ENCODE results near the gene PCED1B.
A peak's percentile ranks its signal among the peaks of the same experiment; 100 is the strongest.

PCED1B gene

DNA sequence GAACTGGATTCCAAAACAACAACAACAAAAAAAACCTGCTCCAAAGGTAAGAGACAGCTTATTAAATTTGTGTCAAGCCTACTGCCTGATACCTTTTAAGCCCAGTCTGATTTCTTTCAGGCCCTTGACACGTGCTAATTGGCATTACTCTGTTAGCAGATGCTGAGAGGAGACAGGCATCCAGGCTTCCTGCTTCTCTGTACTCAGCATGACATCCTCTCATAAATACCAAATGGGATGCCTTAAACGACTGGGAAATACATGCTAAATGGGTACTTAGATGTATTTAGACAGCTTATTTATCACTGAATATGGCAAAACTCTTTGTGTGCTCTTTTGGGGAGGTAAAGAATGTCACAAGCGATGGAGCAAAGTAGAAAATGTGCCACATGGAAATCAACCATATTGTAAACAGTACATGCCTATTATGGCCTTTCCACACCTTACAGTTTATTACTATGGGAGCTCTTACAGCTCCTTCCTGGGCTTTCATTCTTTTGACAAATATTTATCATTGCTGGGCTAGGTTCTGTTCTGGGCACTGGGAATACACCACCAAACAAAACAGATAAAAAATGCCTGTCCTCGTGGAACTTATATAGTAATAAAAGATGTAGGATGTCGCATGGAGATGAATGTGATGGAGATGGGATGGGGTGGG lies 11.5 kb upstream of the PCED1B start:
- DNase-seq (ENCODE audit: low spot score) = no peak

DNA sequence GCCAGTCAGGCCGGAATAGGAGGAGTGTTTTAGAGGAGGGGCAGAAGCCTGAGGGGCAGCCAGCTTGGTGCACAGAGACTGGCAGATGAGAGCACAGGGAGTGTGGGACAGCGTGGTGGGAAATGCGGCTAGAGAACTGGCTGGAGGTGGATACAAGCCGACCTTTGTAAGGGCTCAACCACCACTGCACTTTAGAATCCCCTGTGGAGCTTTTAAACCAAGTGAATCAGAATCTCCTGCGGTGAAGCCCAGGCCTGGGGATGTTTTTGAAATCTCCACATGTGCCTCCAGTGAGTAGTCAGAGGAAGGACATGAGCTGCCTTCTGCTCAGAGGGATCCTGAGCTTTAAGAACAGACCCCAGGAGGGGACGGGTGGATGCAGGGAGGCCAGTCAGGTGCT lies 10.9 kb upstream of the PCED1B start:
- peak; percentile 14 for DNase-seq (ENCODE audit: low spot score)

DNA sequence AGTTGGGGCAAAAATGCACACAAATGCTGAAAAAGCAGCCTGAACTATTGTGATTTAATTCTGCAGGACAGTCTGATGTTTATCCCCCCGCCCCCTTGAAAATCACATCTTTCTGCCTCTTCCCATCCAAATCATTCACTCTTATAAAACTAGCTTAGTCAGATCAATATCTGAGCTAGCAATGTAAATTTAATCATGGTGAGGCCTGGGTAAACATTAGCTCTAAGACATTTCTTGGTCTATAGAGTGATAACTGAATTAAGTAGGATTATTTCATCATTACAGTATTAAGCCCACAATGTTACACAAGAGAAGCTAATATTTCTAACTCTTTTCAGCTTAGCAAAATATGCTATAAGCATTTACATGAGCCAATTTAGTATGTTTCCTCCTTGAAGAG lies 9.1 kb upstream of the PCED1B start:
- no peak for DNase-seq (ENCODE audit: low spot score)

DNA sequence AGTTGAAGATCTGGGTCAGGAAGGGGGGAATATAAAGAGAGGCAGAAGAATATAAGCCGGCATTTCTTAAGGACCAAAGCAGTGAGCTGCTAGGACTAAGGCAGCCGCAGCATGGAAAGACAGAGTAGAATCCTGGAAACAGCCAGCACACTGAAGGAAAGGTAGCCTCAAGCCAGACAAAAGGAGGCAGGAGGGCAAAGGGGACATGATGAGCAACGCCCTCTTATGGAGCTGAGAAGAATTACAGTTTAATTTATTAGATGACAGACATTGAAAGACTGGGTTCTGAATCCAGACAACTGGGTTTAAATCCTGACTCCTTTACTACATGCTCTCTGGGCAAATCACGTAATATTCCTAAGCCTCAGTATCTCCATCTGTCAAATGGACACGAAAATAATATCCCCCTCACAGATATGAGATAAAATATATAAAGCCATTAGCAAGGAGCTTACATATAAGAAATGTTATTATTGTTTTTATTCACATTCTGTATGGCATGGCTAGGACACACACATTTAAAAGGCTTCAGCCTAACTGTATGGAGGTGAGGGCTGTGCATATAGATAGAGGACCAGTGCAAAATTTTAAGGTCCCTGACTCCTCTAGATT lies 8.1 kb upstream of the PCED1B start:
- DNase-seq (ENCODE audit: low spot score) = peak; percentile 65

DNA sequence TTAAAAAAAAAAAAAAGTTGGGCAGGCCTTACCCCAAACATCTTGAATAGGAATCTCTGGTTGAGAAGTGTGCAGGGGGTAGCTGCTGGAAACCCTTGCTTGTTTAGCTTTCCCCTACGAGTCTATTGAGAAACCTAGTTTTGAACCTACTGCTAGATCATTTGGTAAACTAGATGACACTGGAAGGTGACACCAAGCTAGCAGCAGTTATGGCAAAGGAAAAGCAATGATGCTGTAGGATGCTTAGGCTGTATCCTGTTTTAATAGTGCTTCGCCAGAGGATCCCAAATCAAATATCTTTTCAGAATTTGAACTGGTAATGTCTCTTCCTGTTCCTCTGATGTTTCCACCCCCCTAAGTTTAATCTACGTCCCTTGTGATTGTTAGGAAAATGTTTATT lies 5.5 kb upstream of the PCED1B start:
- DNase-seq (ENCODE audit: low spot score) = no peak

DNA sequence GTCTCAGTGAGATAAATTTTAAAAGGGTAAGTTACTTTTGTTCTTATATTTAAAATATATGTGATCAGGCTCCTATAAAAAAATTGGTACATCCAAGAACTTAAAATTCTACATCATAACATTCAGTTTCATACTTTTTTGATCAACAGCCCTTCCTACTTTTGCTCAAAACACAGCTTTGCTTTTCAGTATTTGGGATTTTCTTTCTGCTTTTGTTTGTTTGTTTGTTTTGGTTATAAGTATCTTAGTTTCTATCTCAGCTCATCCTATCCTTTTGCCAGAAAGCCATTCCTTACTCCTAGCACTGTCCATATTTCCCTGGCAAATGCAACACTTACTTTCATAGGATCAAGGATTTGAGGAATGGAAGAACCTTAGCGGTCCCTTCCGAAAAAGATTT lies 4.7 kb upstream of the PCED1B start:
- DNase-seq (ENCODE audit: low spot score) = no peak

DNA sequence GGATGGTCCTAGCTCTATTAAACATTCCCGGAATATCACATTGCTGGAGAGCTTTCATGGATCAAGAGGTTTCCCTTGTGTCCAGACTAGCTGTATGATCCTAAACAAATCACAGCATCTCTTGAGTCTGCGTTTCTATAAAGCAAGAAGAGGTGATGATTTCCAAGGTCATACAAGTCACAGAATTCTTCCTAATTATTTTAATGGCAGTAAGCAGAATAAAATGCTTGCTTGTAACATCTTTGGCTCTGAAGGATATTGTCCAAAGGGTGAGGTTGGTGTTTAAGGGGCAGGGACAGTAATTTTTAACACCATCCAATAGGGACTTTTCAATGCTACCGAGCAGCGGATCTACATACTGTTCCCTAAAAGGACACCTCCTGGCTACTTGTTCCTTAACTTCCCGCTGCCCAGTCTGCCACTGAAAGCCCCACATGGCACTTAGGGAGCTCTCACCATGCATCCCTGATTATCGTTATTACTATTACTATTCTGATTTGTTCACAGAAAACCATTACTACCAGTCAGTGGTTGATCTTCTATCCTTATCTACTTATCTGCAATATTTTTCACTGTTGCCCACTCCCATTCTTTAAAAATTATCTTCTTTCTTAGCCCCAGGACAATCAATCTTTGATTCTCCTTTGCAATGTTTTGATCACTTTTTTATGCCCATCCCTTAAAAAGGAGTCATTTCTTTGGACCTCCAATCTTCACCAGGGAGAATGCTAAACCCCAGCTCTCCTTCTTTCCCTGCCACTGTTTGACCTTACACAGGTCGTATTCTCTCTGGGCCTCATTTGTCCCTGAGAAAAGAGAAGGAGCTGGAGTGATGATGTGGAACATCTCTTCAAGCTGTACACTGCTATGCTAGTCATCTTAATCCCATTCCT lies 4.0 kb upstream of the PCED1B start:
- DNase-seq (ENCODE audit: low spot score) = no peak

DNA sequence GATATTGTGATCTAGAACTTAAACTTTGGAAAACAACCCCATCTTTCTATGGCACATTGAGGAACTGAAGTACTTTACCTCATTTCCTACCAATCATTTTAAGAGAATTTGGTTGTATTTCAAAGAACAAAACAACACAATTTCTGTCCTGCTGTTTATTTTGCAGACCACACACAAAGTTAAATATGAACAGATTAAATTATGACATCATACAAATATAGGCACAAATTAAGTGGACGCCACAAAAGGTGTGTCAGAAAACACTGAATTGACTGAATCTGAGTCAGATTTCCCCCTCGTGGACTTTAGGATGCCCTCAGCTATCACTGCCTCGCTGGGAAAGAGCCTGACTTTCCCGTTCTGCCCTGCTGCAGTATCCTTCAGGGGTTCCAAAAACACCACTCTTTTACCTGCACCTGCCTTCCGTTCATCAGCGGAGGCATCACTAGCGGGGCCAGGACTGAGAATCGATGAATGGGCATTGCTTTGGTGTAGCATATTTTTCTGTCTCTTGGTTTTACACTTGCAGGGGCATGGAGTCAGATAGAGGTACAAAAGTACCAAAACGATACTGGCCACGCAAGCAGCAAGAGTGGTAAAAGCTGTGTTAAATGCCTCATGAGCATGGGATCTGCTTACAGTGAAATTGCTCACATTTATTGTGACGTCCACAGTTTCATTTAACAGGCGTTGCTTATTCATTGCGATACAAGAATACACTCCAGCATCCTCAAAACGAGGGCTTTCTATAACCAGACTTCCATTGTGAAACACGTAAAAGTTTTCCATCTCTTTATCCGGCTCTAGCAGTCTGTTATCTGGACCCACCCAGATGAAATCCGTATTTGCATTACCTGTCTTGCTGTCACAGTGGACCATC lies 2.0 kb upstream of the PCED1B start:
- DNase-seq (ENCODE audit: low spot score) = no peak

DNA sequence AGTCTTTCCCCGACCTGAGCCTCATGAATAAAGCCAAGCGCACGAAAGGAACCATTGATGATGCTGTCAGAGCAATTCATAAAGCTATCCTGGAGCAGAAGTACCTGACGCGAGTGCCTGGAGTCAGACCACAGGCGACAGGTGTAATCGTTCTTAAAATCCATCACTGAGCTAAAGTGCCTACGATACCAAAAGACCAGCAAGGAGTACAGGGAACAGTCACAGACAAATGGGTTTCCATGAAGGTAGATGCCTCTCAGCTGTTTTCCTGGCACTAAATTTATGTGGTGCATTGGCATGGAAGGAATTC lies 1.4 kb upstream of the PCED1B start:
- DNase-seq (ENCODE audit: low spot score) = no peak

DNA sequence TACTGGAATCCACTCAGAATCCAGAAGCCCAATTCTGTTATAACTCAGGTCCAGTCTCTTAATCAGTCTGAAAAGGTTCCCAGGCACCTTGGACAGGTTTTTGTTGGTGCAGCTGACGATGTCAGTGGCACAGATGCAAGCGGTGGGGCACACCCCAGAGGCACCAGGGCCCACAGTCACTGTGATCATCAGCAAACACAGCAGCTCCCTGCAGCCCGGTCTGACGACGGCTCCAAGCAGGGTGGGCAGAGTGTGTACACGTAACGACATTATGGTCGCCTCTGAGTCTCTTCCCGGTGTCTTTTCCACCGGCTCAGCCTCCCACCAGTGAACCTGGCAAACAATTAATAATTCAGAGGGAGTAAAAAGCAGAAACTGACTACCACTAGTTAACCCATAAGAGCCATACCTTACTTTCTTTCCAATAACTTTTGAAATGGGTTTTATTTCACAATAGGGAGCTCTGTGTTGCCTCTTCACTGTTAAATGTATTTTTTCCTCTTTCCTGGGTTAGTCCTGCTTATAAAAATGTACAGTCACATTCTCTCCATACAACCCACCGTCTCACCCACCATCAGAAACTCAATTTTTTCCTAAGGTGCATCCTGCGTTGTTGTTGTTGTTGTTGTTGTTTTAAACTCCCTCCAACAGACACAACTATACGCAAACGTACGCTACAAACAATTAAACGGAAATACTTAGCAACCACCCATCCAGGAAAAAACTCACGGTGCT lies 521 bp upstream of the PCED1B start:
- DNase-seq (ENCODE audit: low spot score) = no peak

DNA sequence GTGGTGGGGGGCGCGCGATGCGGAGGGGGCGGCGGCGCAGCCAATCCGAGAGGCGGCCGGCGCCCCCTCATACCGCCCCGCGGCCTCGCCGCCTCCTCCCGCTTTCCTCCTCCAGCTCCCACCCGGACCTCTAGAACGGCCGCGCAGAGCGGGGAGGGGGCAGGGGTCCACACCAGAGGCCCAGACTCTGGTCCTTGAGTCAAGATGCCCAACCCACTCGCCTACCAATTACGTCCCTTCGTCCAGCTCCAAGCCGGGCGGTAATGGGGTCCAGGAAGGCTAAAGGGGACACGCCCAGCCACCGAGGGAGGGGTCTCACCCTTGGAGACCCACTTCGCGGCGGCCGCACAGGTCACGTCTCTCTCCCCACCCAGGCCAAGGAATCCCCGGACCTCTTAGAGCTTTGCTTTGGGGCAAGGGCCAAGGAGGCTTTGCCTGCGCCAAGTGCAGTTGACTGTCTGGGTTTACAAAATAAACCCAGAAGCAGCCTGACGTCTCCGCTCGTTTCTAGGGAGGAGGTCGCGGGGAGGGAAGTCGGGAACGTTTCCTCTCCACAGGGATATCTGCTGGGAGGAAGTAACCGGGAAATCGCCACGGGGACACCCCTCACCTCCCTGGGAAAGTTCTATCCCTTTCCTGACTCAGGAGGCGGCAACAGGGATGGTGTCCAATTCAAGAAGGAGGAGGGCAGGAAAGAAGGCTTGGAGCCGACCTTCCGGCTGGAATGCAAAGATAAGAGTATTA lies 732 bp downstream of the PCED1B start:
- peak; percentile 57 for DNase-seq (ENCODE audit: low spot score)

DNA sequence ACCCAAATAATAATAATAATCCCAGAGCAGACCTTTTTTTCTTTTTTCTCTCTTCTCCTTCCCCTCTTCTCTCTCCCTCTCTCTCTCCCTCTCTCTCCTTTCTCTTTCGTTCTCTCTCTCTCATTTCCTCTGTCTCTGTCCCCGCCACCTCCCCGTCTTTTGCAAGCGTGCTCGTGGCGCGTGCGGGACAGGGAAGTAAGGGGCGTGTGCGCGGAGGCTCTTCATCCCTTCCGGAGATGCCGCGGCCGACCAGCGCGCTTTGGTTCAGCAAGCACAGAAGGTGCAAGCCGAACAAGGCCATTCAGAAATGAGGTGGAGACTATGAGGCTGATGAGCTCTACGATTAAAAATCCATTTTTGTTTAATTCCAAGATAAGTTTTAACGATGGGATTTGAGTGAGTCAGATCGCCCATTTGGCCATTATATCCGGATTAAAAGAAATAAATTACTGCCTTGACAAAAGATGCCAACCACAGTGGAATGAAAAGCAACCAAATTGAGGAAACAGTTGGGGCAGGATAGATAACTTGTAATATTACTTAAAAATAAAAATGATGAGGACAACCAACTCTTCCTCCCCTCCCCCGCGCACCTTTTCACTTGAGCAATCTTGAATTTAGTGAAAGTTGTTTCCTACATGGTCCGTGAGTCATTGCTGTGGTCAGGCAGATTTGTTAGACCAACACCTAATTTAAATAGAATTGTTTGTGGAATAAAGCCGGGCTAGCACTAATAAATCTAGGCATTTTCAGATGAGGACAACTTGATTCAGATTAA lies 1.5 kb downstream of the PCED1B start:
- DNase-seq (ENCODE audit: low spot score) = peak; percentile 24

DNA sequence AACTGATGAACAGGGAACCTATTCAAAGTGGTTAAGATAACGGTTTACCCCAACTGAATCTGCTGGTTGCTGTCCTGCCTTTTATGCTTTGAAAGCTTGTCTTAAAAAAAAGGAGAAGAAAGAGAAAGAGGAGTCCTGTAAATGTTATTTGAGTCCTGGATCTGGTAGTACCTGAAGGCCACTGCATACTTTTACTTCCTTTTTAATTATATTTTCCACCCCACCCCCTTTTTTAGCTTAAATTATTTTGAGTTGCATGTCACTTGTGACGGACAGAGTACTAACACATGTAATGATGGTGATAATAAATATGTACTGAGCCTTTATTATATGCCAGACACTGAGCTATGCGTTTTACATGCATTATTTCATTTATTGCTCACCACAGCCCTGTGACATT lies 2.9 kb downstream of the PCED1B start:
- no peak for DNase-seq (ENCODE audit: low spot score)

DNA sequence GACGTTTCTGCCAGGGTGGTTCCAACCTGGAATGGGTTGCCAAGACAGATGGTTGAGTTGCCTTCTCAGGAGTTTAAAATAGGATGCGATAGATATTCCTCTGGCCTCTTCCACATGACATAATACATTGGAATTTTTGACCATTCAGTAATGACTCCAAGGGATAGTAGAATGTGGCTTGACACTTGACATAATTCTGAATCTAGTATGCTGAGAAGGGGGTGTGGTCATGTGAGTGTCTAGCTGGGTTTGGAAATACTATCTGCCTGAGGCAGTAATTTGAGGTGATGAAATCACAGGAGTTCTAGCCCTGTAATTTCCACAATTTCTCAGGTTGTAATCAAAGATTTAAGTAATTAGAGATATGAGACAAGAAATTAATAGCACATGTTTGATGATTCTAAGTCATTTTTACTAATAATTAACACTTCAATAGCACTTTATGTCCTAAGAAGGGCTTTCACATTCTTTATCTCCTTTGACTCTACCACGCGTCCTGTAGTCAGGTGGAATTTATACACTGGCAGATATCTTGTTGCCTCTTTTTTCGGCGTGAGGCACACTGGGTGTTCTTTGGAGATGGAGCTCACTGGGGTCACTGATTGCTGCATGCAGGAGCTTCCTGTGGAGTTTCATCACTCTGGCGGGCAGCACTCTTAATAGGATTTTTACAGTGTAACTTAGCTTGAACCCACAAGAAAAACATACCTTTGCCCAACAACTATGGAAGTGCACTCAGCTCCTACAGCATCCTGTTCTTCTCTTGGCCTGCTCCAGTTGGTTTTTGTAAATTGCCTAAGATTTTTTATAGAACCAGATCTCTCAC lies 3.6 kb downstream of the PCED1B start:
- DNase-seq (ENCODE audit: low spot score) = no peak

DNA sequence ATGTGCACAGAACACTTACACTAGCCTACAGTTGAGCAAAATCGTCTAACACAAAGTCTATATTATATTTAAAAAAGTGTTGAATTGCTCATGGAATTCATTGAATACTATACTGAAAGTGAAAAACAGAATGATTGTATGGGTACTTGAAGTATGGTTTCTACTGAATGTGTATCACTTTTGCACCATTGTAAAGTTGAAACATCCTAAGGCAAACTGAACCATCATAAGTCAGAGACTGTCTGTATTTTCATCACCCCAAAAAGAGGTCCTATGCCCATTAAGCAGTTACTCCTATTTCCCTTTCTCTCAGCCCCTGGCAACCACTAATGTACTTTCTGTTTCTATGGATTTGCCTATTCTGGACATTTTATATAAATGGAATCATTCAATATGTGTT lies 4.8 kb downstream of the PCED1B start:
- no peak for DNase-seq (ENCODE audit: low spot score)

DNA sequence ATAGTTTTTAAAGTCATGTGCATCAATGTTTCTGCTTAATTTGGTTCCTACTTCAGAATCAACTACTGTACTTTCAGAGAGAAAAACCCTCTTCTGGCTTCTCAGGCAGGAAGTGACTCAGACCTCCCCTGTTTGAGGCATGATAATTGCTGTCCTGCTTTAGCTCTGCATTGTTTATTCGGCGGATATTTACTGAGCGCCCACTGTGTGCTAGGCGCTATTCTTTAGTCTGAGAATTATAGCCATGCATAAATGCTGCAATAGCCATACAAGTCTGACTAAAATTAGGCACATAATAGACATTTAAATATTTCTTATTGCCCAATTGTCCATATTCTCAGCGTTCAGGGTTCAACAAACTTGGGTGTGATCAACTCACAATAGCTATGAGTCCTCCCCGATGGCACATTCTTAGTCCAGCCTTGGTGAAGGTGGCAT lies 6.4 kb downstream of the PCED1B start:
- DNase-seq (ENCODE audit: low spot score) = no peak

DNA sequence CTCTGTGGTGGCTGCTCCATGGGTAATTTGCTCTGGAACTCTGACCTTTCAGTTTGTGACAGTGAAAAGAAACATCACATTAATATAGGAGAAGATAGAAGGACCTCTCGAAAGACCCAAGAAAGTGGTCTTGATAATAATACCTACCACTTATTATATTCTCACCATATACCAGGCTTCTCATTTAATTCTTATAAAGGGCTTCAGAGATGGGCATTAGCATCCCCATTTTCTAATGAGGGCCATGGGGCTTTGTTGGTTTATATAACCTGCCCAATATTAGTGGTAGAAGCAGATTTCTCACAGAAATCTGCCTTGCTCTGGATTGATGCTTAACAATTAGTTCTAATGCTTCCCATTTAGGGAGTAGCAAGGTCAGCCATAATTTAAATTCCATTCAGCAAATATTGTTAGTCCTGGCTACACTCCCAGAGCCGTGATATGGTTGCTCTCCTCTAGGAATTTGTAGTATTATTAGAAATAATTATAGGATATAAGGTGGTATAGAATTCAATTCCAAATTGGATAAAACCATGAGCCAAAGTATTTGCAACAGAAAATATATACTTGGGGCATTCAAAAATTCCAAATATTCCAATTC lies 7.8 kb downstream of the PCED1B start:
- DNase-seq (ENCODE audit: low spot score) = no peak

DNA sequence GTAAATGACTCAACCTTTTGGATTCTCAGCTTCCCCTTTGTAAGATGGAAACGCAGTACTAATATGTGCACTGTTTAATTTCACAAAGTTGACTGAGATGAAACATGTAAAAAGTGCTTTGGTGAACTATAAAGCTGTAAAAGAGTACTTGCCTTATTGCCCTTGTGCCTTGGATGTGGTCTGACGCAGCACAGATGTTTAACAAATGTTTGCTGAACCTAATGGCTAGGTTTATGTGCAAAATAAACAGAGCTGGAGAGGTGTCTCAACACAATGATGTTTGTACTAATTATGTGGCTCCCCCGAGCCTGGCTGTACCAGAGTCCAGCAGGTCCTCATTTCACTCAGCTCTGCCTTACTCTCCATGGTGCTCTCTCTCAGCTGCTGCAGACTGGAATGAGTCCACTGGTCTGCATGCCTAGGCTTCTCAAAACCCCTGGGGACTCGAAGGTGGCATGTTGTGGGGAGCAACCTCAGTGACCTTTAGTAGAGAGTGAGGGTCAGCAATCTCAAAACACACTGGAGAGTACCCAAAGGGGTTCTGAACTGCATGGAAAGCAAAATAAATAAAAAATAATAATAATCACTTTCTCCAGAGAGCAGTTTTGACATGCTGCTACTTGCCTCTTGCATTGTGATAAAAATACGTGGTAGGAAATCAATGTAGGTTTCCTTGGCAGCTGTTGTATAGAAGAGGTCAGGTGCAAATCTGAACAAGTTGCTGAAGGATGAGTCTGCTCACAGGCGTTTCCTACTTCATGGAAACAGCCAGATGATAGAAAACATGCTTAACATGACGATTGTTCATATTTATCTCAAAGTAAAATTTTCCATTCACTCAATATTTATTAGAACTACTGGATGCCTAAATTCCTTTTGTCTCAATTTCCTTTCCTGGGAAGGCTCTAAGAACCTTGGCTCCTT lies 8.9 kb downstream of the PCED1B start:
- no peak for DNase-seq (ENCODE audit: low spot score)

Data from iPS-NIHi11 (cell line).